Stimulated activated CD4-positive, alpha-beta T cell treated with anti-CD3 and anti-CD28 coated beads, Interleukin-2, amount 100 ng/mL, for 4 hours (primary cell): ENCODE results near the gene CDK17.
"Not testable (repeated sequence)": the region's sequence is repeated elsewhere in the genome, so short reads cannot be mapped to it uniquely, and the experiment has no call there.

ENCODE experiments used
- DNase-seq: peaks from one replicate; pipeline ENCODE4 v3.0.0-alpha.2; 2020; ENCODE audit warnings: low read depth

CDK17 gene

GRCh38 chr12:96354326-96354725 lies 45.9 kb downstream of the CDK17 start:
- no peak for DNase-seq

- no peak for DNase-seq
Observed at GRCh38 chr12:96352161-96352835, 47.9 kb downstream of the CDK17 start.

- no peak for DNase-seq
Observed at GRCh38 chr12:96350982-96351381, 49.3 kb downstream of the CDK17 start.

- DNase-seq, result no peak
Observed at GRCh38 chr12:96347130-96347699, 53.0 kb downstream of the CDK17 start.

- DNase-seq, result not testable (repeated sequence)
Observed at GRCh38 chr12:96346716-96347115, 53.5 kb downstream of the CDK17 start.

GRCh38 chr12:96344124-96344695 lies 56.0 kb downstream of the CDK17 start:
- no peak for DNase-seq

- DNase-seq, result no peak
Observed at GRCh38 chr12:96343347-96343954, 56.8 kb downstream of the CDK17 start.

- DNase-seq, result not testable (repeated sequence)
Observed at GRCh38 chr12:96339666-96340065, 60.6 kb downstream of the CDK17 start.

GRCh38 chr12:96338852-96339471 lies 61.3 kb downstream of the CDK17 start:
- no peak for DNase-seq

- no peak for DNase-seq
Observed at GRCh38 chr12:96337953-96338352, 62.3 kb downstream of the CDK17 start.

- DNase-seq, result no peak
Observed at GRCh38 chr12:96336489-96336888, 63.8 kb downstream of the CDK17 start.

GRCh38 chr12:96335270-96335669 lies 65.0 kb downstream of the CDK17 start:
- DNase-seq, result no peak

GRCh38 chr12:96334502-96334901 lies 65.7 kb downstream of the CDK17 start:
- no peak for DNase-seq

- DNase-seq, result no peak
Observed at GRCh38 chr12:96329545-96329944, 70.7 kb downstream of the CDK17 start.

- DNase-seq, result no peak
Observed at GRCh38 chr12:96329018-96329417, 71.2 kb downstream of the CDK17 start.

- DNase-seq, result no peak
Observed at GRCh38 chr12:96327889-96328288, 72.3 kb downstream of the CDK17 start.

- no peak for DNase-seq
Observed at GRCh38 chr12:96327346-96327745, 72.9 kb downstream of the CDK17 start.

GRCh38 chr12:96326628-96327227 lies 73.5 kb downstream of the CDK17 start:
- no peak for DNase-seq

- no peak for DNase-seq
Observed at GRCh38 chr12:96323906-96324305, 76.3 kb downstream of the CDK17 start.

GRCh38 chr12:96322720-96323119 lies 77.5 kb downstream of the CDK17 start:
- no peak for DNase-seq

GRCh38 chr12:96321941-96322340 lies 78.3 kb downstream of the CDK17 start:
- DNase-seq, result no peak

- not testable (repeated sequence) for DNase-seq
Observed at GRCh38 chr12:96317801-96318200, 82.4 kb downstream of the CDK17 start.
